ENCODE data around the gene FRMPD4.

The FRMPD4 gene

DNA sequence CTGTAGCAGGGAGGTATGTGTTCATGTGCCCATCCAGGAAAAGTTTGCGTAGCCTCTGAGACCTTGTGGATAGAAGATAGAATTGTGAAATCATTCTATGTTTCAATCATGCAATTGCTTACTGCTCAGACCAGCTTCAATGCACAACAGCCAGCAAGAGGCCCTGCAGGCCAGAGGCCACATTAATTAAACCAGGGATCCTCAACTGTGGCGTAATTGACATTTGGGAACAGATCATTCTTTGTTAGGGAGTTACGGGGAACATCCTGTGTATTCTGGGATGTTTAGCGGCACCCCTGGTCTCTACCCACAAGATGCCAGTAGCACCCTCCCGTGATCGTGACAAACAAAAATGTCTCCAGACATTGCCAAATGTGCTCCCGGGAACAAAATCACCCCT is 566.4 kb downstream of the FRMPD4 start:
- no peak for DNase-seq (ENCODE audit: extremely low read depth, insufficient read length)
- TF ChIP-seq, protein P1, sequence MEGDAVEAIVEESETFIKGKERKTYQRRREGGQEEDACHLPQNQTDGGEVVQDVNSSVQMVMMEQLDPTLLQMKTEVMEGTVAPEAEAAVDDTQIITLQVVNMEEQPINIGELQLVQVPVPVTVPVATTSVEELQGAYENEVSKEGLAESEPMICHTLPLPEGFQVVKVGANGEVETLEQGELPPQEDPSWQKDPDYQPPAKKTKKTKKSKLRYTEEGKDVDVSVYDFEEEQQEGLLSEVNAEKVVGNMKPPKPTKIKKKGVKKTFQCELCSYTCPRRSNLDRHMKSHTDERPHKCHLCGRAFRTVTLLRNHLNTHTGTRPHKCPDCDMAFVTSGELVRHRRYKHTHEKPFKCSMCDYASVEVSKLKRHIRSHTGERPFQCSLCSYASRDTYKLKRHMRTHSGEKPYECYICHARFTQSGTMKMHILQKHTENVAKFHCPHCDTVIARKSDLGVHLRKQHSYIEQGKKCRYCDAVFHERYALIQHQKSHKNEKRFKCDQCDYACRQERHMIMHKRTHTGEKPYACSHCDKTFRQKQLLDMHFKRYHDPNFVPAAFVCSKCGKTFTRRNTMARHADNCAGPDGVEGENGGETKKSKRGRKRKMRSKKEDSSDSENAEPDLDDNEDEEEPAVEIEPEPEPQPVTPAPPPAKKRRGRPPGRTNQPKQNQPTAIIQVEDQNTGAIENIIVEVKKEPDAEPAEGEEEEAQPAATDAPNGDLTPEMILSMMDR (IDR thresholded peaks at IDR 0.05; ENCODE audit: insufficient read depth, low read length, poor library complexity, severe bottlenecking), result no peak
- Histone ChIP-seq H3K36me3 (ENCODE audit: control insufficient read depth, insufficient read depth, low read length) (no peaks in the 10 kb centered on the region), H3K27me3 (replicated peaks; ENCODE audit: control insufficient read depth, insufficient read depth, low read length) (no peaks in the 10 kb centered on the region; the same call in 1 of the 2 replicates), H3K4me3 (replicated peaks; ENCODE audit: low read depth, low read length) (no peak overlapping the region)

DNA sequence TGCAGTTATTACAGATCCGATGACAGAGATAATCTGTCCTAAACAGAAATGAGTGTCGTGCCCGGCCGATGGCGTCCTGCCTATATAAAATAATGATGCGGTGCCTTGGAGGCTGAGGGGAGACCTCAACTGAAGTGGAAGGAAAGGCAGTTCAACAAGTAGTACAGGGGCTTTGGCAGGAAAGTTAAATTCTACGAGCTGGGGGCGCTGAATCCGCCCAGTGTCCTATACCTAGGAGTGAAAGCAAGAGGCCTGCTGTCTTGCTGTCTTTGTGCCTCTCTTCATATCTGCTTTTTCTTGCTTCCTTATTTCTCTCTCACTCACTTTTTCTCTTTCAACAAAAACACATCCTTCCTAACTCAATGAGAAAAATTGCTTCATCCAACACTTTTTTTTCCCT is 570.8 kb downstream of the FRMPD4 start:
- H3K27me3 ChIP-seq (replicated peaks; ENCODE audit: control insufficient read depth, insufficient read depth, low read length), result no peaks in the 10 kb centered on the region
- TF ChIP-seq, protein P1 (IDR thresholded peaks at IDR 0.05; ENCODE audit: insufficient read depth, low read length, poor library complexity, severe bottlenecking), result peak; percentile 63
- no peak overlapping the region for H3K4me3 ChIP-seq (replicated peaks; ENCODE audit: low read depth, low read length)
- no peaks in the 10 kb centered on the region for H3K36me3 ChIP-seq (ENCODE audit: control insufficient read depth, insufficient read depth, low read length)
- DNase-seq (ENCODE audit: extremely low read depth, insufficient read length), result no peak

- DNase-seq (ENCODE audit: extremely low read depth, insufficient read length), result no peak
- H3K36me3 ChIP-seq (ENCODE audit: control insufficient read depth, insufficient read depth, low read length), result no peaks in the 10 kb centered on the region
- H3K27me3 ChIP-seq (replicated peaks; ENCODE audit: control insufficient read depth, insufficient read depth, low read length), result no peaks in the 10 kb centered on the region
- TF ChIP-seq, protein P1 (IDR thresholded peaks at IDR 0.05; ENCODE audit: insufficient read depth, low read length, poor library complexity, severe bottlenecking), result no peak
- H3K4me3 ChIP-seq (replicated peaks; ENCODE audit: low read depth, low read length), result no peak overlapping the region
Observed at GRCh38 chrX:12711435-12712040, 573.3 kb downstream of the FRMPD4 start.

DNA sequence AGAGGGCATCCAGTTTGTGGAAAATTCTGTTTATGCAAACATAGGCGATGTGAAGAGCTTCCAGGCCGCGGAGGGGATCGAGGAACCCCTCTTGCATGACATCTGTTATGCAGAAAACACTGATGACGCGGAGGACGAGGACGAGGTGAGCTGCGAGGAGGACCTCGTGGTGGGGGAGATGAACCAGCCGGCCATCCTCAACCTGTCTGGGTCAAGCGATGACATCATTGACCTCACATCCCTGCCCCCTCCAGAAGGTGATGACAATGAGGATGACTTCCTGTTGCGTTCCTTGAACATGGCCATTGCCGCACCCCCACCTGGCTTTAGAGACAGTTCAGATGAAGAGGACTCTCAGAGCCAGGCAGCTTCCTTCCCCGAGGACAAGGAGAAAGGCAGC is 578.3 kb downstream of the FRMPD4 start:
- TF ChIP-seq, protein P1 (IDR thresholded peaks at IDR 0.05; ENCODE audit: insufficient read depth, low read length, poor library complexity, severe bottlenecking), result no peak

DNA sequence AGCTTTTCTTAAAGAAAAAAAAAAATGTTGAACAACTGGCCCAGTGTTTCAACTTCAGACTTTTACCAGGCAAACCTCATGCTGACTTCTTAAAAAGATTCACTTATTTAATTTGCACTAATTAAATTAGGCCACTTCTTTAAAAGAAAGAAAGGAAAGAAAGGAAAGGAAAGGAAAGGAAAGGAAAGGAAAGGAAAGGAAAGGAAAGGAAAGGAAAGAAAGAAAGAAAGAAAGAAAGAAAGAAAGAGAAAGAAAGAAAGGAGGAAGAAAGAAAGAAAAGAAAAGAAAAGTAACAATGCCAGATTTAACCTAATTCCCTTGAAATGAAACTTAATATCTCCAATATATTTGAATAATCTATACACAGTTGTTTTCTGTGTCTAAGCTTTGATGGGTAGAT is 581.6 kb downstream of the FRMPD4 start:
- Histone ChIP-seq H3K4me3 (replicated peaks; ENCODE audit: low read depth, low read length) (no peak overlapping the region), H3K27me3 (replicated peaks; ENCODE audit: control insufficient read depth, insufficient read depth, low read length) (no peaks in the 10 kb centered on the region; the same call in 1 of the 2 replicates), H3K36me3 (ENCODE audit: control insufficient read depth, insufficient read depth, low read length) (no peaks in the 10 kb centered on the region)
- no peak for DNase-seq (ENCODE audit: extremely low read depth, insufficient read length)
- TF ChIP-seq, protein P1 (IDR thresholded peaks at IDR 0.05; ENCODE audit: insufficient read depth, low read length, poor library complexity, severe bottlenecking), result no peak

More for the DNA sequence above, 578.3 kb downstream of the FRMPD4 start:
- no peaks in the 10 kb centered on the region for H3K36me3 ChIP-seq (ENCODE audit: control insufficient read depth, insufficient read depth, low read length)
- H3K4me3 ChIP-seq (replicated peaks; ENCODE audit: low read depth, low read length), result no peak overlapping the region
- H3K27me3 ChIP-seq (replicated peaks; ENCODE audit: control insufficient read depth, insufficient read depth, low read length), result no peaks in the 10 kb centered on the region; the same call in 1 of the 2 replicates
- no peak for DNase-seq (ENCODE audit: extremely low read depth, insufficient read length)

DNA sequence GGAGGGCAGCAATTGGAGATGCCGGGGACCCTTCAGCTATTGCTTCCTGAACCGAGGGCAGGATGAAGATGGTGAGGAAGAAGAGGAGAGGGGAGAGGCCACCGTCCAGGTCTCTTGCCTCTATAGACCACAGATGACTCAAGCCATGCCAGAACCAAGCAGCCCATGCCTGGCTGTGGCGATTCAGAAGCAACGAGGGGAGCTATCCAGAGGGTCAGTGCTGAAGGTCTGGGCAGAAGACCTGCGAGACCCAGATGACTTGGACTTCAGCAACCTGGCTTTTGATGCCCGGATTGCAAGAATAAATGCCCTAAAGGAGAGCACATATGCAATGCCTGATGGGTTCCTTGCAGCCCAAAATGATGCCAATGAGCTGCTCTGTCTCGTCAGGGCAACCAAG is 582.8 kb downstream of the FRMPD4 start:
- no peak for DNase-seq (ENCODE audit: extremely low read depth, insufficient read length)
- no peaks in the 10 kb centered on the region for H3K36me3 ChIP-seq (ENCODE audit: control insufficient read depth, insufficient read depth, low read length)
- TF ChIP-seq, protein P1 (IDR thresholded peaks at IDR 0.05; ENCODE audit: insufficient read depth, low read length, poor library complexity, severe bottlenecking), result no peak
- H3K27me3 ChIP-seq (replicated peaks; ENCODE audit: control insufficient read depth, insufficient read depth, low read length), result no peaks in the 10 kb centered on the region; the same call in 1 of the 2 replicates
- no peak overlapping the region for H3K4me3 ChIP-seq (replicated peaks; ENCODE audit: low read depth, low read length)

Data from GM06990 (cell line).